ENCODE measurements around the gene KRTAP27-1. TPM values are rescaled to one million over a fixed set of nuclear protein-coding genes. Genes with fewer than 3 reads are reported as not detected.

KRTAP27-1 gene
- total and polyA plus RNA-seq, 12 donors, result not detected

GRCh38 chr21:30305136-30305535 lies 32.4 kb downstream of the KRTAP27-1 start:
- DNase-seq (no peak), ATAC-seq (no peak)
- TF ChIP-seq CTCF (IDR thresholded peaks at IDR 0.05), result no peak
- Histone ChIP-seq H3K4me3 (no peak overlapping the region), H3K4me1 (no peaks in the 10 kb centered on the region), H3K36me3 (no peaks in the 10 kb centered on the region), H3K27ac (no peak overlapping the region), H3K27me3 (no peaks in the 10 kb centered on the region), H3K9me3 (peaks cover 0 to 25% (median 2%) of the 10 kb centered on the region in 11 donors)
- intact Hi-C loops (cut with DNase I), result no loop called here
- 46 to 63% methylated on average over 1 of the region's 1 CpG for WGBS, 2 donors

GRCh38 chr21:30289215-30289614 lies 48.3 kb downstream of the KRTAP27-1 start, which contains the start of gene KRTAP25-1:
KRTAP25-1 (minus strand) TSS chr21:30289514; CDS start chr21:30289490, 24 bp downstream.
- intact Hi-C loops (cut with DNase I), result no loop called here
- DNase-seq, result no peak
- Histone ChIP-seq H3K27ac (no peak within 1 kb of the TSS), H3K9me3 (peaks cover 0 to 7% (median 0%) of the 10 kb centered on the region in 11 donors), H3K27me3 (no peaks in the 10 kb centered on the region), H3K4me1 (no peaks in the 10 kb centered on the region), H3K4me3 (no peak within 1 kb of the TSS), H3K36me3 (no peaks in the 10 kb centered on the region)
- no peak for ATAC-seq
- WGBS, 2 donors, result 84 to 92% methylated on average over 2 of the region's 2 CpGs
- TF ChIP-seq CTCF (IDR thresholded peaks at IDR 0.05), result no peak

Small RNA genes lying within 50 kb of the gene (microRNA-seq; reads per million reads assigned to microRNA genes)
- 0 reads per million in 2 donors for gene MIR4327

Other genes with a start within 250 kb of the KRTAP27-1 start
- not detected for gene CLDN17, start 170.9 kb downstream of the KRTAP27-1 start, total RNA-seq
- not detected for gene CLDN17, start 170.9 kb downstream of the KRTAP27-1 start, polyA plus RNA-seq
- not detected for gene CLDN8, start 121.6 kb downstream of the KRTAP27-1 start, total RNA-seq
- gene CLDN8, start 121.6 kb downstream of the KRTAP27-1 start, polyA plus RNA-seq, result not detected
- gene KRTAP24-1, start 54.7 kb downstream of the KRTAP27-1 start, total RNA-seq, result not detected
- gene KRTAP24-1, start 54.7 kb downstream of the KRTAP27-1 start, polyA plus RNA-seq, result not detected
- gene KRTAP25-1, start 48.2 kb downstream of the KRTAP27-1 start, total RNA-seq, result not detected
- gene KRTAP25-1, start 48.2 kb downstream of the KRTAP27-1 start, polyA plus RNA-seq, result not detected
- gene KRTAP26-1, start 17.4 kb downstream of the KRTAP27-1 start, total RNA-seq, result not detected
- not detected for gene KRTAP26-1, start 17.4 kb downstream of the KRTAP27-1 start, polyA plus RNA-seq
- not detected for gene KRTAP23-1, start 10.9 kb upstream of the KRTAP27-1 start, total RNA-seq
- not detected for gene KRTAP23-1, start 10.9 kb upstream of the KRTAP27-1 start, polyA plus RNA-seq
- not detected for gene KRTAP13-2, start 34.6 kb upstream of the KRTAP27-1 start, total RNA-seq
- not detected for gene KRTAP13-2, start 34.6 kb upstream of the KRTAP27-1 start, polyA plus RNA-seq
- gene KRTAP13-1, start 58.3 kb upstream of the KRTAP27-1 start, total RNA-seq, result not detected
- gene KRTAP13-1, start 58.3 kb upstream of the KRTAP27-1 start, polyA plus RNA-seq, result not detected
- not detected for gene KRTAP13-3, start 88.2 kb upstream of the KRTAP27-1 start, total RNA-seq
- not detected for gene KRTAP13-3, start 88.2 kb upstream of the KRTAP27-1 start, polyA plus RNA-seq
- not detected for gene KRTAP13-4, start 92.5 kb upstream of the KRTAP27-1 start, total RNA-seq
- not detected for gene KRTAP13-4, start 92.5 kb upstream of the KRTAP27-1 start, polyA plus RNA-seq
- gene KRTAP15-1, start 102.6 kb upstream of the KRTAP27-1 start, total RNA-seq, result not detected
- gene KRTAP15-1, start 102.6 kb upstream of the KRTAP27-1 start, polyA plus RNA-seq, result not detected
- not detected for gene KRTAP19-1, start 142.7 kb upstream of the KRTAP27-1 start, total RNA-seq
- not detected for gene KRTAP19-1, start 142.7 kb upstream of the KRTAP27-1 start, polyA plus RNA-seq
- gene KRTAP19-2, start 149.7 kb upstream of the KRTAP27-1 start, total RNA-seq, result not detected
- not detected for gene KRTAP19-2, start 149.7 kb upstream of the KRTAP27-1 start, polyA plus RNA-seq
- not detected for gene KRTAP19-3, start 154.3 kb upstream of the KRTAP27-1 start, total RNA-seq
- not detected for gene KRTAP19-3, start 154.3 kb upstream of the KRTAP27-1 start, polyA plus RNA-seq
- gene KRTAP19-4, start 159.5 kb upstream of the KRTAP27-1 start, total RNA-seq, result not detected
- not detected for gene KRTAP19-4, start 159.5 kb upstream of the KRTAP27-1 start, polyA plus RNA-seq
- not detected for gene KRTAP19-5, start 164.4 kb upstream of the KRTAP27-1 start, total RNA-seq
- gene KRTAP19-5, start 164.4 kb upstream of the KRTAP27-1 start, polyA plus RNA-seq, result not detected
- not detected for gene KRTAP19-6, start 204.2 kb upstream of the KRTAP27-1 start, total RNA-seq
- gene KRTAP19-6, start 204.2 kb upstream of the KRTAP27-1 start, polyA plus RNA-seq, result not detected
- gene KRTAP19-7, start 223.6 kb upstream of the KRTAP27-1 start, total RNA-seq, result not detected
- gene KRTAP19-7, start 223.6 kb upstream of the KRTAP27-1 start, polyA plus RNA-seq, result not detected

Data from heart right ventricle (tissue), 16 donors.